GM13977 (cell line): ENCODE measurements around the gene MYNN.

Experiments
- DNase-seq: peaks from one replicate; pipeline ENCODE4 v3.0.0; 2012; ENCODE audit warnings: low spot score
- CTCF ChIP-seq: IDR thresholded peaks from 2 replicates; pipeline ENCODE4 v1.5.1; 2012; ENCODE audit warnings: mild to moderate bottlenecking, control low read depth; ENCODE audit not compliant: insufficient read depth; ENCODE audit errors: extremely low read depth, missing control alignments
- in situ Hi-C: fragments of 300-500 bp; cut with MboI; formaldehyde crosslinking; loops from one replicate; pipeline ENCODE4 v1.12.0; 2022; ENCODE audit warnings: low sequenced_read_pairs, low pct_unique_long_range_greater_than_20kb, mixed read lengths, inconsistent platforms; ENCODE audit not compliant: unreplicated experiment

The MYNN gene

GRCh38 chr3:169792359-169792758 is 19.2 kb downstream of the MYNN start:
- in situ Hi-C loops, result no loop called here
- no peak for TF ChIP-seq CTCF
- no peak for DNase-seq

- DNase-seq, result no peak
- no peak for TF ChIP-seq CTCF
- in situ Hi-C loops, result no loop called here
These were observed 31.5 kb downstream of the MYNN start for GRCh38 chr3:169804681-169805080.

GRCh38 chr3:169809230-169809795 is 36.1 kb downstream of the MYNN start:
- in situ Hi-C loops, result no loop called here
- no peak for TF ChIP-seq CTCF
- DNase-seq, result no peak

GRCh38 chr3:169811631-169812331 is 38.6 kb downstream of the MYNN start:
- TF ChIP-seq CTCF, result no peak
- in situ Hi-C loops, result no loop called here
- no peak for DNase-seq

GRCh38 chr3:169812332-169813235 is 39.4 kb downstream of the MYNN start, which contains the start of the genes LRRC34 and LRRIQ4:
TSS of gene LRRC34 (minus strand) at chr3:169812904. CDS start at chr3:169812548, 356 bp downstream.
TSS of gene LRRIQ4 (plus strand) at chr3:169812870. CDS start at chr3:169821922, 9,052 bp downstream.
- TF ChIP-seq CTCF, result no peak
- peak; percentile 83 for DNase-seq
- in situ Hi-C loops, result no loop called here

GRCh38 chr3:169813278-169813677 is 40.1 kb downstream of the MYNN start:
- no peak for TF ChIP-seq CTCF
- DNase-seq, result no peak
- in situ Hi-C loops, result no loop called here
